Adipocyte (in vitro differentiated cells): ENCODE results near the gene ZNF554.
A peak's percentile ranks its signal among the peaks of the same experiment; 100 is the strongest.

ENCODE experiments used
- DNase-seq: peaks from one replicate; pipeline ENCODE4 v3.0.0-alpha.2; 2015; ENCODE audit warnings: low read depth
- H3K27me3 ChIP-seq: replicated peaks from 2 replicates; pipeline ENCODE4 v1.7.0; 2013; ENCODE audit warnings: mild to moderate bottlenecking, low read length, moderate library complexity; ENCODE audit not compliant: control insufficient read depth, insufficient read depth
- H3K36me3 ChIP-seq: 2 replicates; pipeline ENCODE4 v1.7.0; 2013; ENCODE audit warnings: low read length, mild to moderate bottlenecking, moderate library complexity; ENCODE audit not compliant: control insufficient read depth, insufficient read depth, severe bottlenecking
- H3K4me1 ChIP-seq: 2 replicates; pipeline ENCODE4 v1.7.0; 2013; ENCODE audit warnings: mild to moderate bottlenecking, low read length, moderate library complexity; ENCODE audit not compliant: control insufficient read depth, insufficient read depth
- H3K4me3 ChIP-seq: 2 replicates; pipeline ENCODE4 v1.7.0; 2013; ENCODE audit warnings: mild to moderate bottlenecking, low read length, moderate library complexity
- H3K9ac ChIP-seq: 2 replicates; pipeline ENCODE4 v1.7.0; 2013; ENCODE audit warnings: mild to moderate bottlenecking, low read length, moderate library complexity
- H3K9me3 ChIP-seq: 2 replicates; pipeline ENCODE4 v1.7.0; 2013; ENCODE audit warnings: mild to moderate bottlenecking, low read length, moderate library complexity; ENCODE audit not compliant: control insufficient read depth

Gene ZNF554

DNA sequence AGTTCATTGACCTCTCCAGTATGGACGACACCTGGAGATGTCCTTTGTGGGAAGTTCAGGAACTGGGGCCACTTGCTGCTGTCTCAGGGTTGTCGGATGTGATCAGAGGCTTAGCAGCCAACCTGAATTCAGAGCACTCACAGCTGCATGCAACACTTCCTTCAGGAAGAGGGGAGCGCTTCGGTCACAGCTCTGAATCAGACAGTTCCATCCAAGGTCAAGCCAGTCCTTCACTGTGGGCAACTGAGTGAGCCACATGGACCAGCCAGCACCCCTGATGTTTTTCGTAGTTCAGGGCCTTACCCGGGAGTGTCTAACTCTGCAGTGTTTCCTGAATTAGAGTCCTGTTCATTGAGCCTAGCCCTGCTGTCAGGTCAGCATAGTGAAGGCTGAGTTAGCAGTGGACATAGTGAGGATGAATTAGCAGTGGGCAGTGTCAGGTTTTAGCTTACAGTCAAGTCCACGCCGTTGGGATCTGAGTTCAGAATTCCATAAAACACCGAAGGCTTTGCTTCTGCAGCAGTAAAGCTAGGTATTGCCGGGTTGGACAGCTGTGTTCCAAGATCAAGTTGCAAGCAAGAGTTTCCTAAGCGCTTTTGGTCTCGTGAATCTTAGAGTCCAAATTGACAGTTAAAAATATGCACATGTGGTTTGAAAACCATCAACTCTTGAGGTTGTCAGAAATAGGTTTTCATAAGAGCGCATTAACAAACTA lies 26.7 kb downstream of the ZNF554 start:
- Histone ChIP-seq H3K27me3 (no peaks in the 10 kb centered on the region), H3K4me3 (no peak overlapping the region), H3K9ac (no peak overlapping the region), H3K36me3 (peaks cover 15% of the 10 kb centered on the region), H3K4me1 (peaks cover 6% of the 10 kb centered on the region), H3K9me3 (peaks cover 24% of the 10 kb centered on the region)
- no peak for DNase-seq

- Histone ChIP-seq H3K4me1 (peaks cover 1% of the 10 kb centered on the region), H3K9ac (no peak overlapping the region), H3K36me3 (peaks cover 27% of the 10 kb centered on the region), H3K4me3 (no peak overlapping the region), H3K27me3 (no peaks in the 10 kb centered on the region), H3K9me3 (peaks cover 35% of the 10 kb centered on the region)
- DNase-seq: no peak
Measured at GRCh38 chr19:2847507-2847906, 27.8 kb downstream of the ZNF554 start.

GRCh38 chr19:2848616-2849015 lies 28.9 kb downstream of the ZNF554 start:
- DNase-seq: peak; percentile 39
- Histone ChIP-seq H3K9me3 (peaks cover 46% of the 10 kb centered on the region), H3K36me3 (peaks cover 38% of the 10 kb centered on the region), H3K27me3 (no peaks in the 10 kb centered on the region), H3K4me1 (no peaks in the 10 kb centered on the region), H3K9ac (no peak overlapping the region), H3K4me3 (no peak overlapping the region)

DNA sequence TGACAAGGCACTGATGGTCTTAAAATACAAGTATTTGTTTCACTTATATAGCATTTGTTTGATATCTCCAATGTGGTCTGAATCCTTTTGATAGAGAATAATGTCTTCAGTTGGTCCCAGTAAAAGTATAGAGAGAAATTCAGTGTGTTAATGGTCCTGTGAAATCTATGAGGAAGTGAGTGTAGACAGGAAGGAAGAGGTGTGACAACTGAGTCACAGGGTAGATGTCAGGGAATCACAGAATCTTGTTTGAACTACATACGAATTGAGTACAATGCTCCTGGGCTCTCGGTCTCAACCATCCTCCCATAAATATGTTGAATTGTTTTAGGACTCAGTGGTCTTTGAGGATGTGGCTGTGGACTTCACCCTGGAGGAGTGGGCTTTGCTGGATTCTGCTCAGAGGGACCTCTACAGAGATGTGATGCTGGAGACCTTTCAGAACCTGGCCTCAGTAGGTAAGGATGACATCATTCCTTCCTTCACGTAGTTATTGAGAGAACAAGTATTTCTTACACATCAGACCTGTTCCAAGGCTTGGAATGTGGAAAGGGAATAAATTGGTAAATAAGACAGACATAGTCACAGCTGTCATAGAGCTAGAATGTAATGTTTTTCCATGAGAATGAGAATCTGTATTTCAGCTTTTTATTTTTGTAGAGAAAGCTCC lies 30.7 kb downstream of the ZNF554 start:
- no peak overlapping the region for H3K4me3 ChIP-seq
- H3K4me1 ChIP-seq: no peaks in the 10 kb centered on the region
- no peak overlapping the region for H3K9ac ChIP-seq
- H3K36me3 ChIP-seq: peaks cover 52% of the 10 kb centered on the region
- no peak for DNase-seq
- no peaks in the 10 kb centered on the region for H3K27me3 ChIP-seq
- peaks cover 64% of the 10 kb centered on the region for H3K9me3 ChIP-seq

GRCh38 chr19:2852598-2852997 lies 32.9 kb downstream of the ZNF554 start:
- DNase-seq: no peak
- Histone ChIP-seq H3K4me3 (peak overlapping the region; percentile 66), H3K27me3 (no peaks in the 10 kb centered on the region), H3K9ac (no peak overlapping the region), H3K9me3 (peaks cover 84% of the 10 kb centered on the region), H3K4me1 (no peaks in the 10 kb centered on the region), H3K36me3 (peaks cover 58% of the 10 kb centered on the region)

GRCh38 chr19:2853015-2853606 lies 33.4 kb downstream of the ZNF554 start:
- Histone ChIP-seq H3K27me3 (no peaks in the 10 kb centered on the region), H3K4me3 (peak overlapping the region; percentile 66), H3K9ac (no peak overlapping the region), H3K36me3 (peaks cover 58% of the 10 kb centered on the region), H3K9me3 (peaks cover 87% of the 10 kb centered on the region), H3K4me1 (no peaks in the 10 kb centered on the region)
- no peak for DNase-seq

GRCh38 chr19:2854849-2855248 lies 35.2 kb downstream of the ZNF554 start:
- peaks cover 58% of the 10 kb centered on the region for H3K36me3 ChIP-seq
- H3K9me3 ChIP-seq: peaks cover 89% of the 10 kb centered on the region
- peak overlapping the region; percentile 66 for H3K4me3 ChIP-seq

DNA sequence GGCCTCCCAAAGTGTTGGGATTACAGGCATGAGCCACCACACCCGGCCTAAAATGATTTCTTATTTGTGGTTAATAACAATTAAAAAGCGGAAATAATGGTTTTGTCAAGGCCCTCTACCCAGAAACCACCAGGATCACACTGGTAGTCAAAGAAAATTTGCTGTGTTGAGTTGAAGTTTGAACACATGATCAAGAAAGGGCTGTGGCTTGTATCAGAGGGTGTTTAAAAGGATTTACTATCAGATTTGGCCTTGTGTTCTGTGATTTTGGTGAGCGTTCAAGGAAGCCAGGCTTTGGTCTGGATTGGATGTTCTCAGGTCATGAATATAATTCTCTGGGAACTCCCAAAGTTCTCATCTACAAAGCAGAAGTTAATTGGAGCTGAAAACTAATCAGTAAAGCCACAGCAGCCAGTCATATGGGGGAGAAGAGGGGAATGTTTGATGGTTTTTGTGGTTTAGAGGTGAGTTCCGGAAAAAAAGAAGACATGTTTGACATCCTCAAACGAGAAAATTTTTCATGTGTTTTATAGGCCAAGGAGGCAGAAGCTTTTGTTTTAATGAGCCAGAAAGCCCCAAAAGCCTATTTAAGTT lies 36.9 kb downstream of the ZNF554 start:
- peaks cover 74% of the 10 kb centered on the region for H3K9me3 ChIP-seq
- H3K36me3 ChIP-seq: peaks cover 44% of the 10 kb centered on the region
- H3K9ac ChIP-seq: no peak overlapping the region
- no peaks in the 10 kb centered on the region for H3K27me3 ChIP-seq
- no peaks in the 10 kb centered on the region for H3K4me1 ChIP-seq
- no peak for DNase-seq
- no peak overlapping the region for H3K4me3 ChIP-seq

More at GRCh38 chr19:2854849-2855248, 35.2 kb downstream of the ZNF554 start:
- Histone ChIP-seq H3K4me1 (no peaks in the 10 kb centered on the region), H3K27me3 (no peaks in the 10 kb centered on the region), H3K9ac (no peak overlapping the region)
- no peak for DNase-seq

DNA sequence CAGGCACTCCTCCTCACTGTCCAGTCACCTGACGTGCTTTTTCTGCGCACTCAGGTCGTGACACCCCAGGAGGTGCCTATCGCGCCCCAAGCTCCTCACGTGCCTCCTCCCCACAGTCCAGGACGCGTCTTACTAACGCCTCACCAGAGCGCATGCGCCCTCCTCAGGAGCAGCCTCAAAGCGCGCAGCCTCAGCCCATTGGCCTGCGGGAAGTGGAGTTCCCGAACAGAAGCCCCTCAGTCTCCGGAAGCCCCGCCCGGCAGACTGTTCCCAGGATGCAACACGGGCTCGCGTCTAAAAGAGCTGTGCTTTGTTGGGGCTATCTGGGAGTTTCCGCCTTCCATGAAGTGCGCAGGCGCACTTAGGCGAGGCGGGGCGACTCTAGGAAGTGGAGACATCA lies 39.2 kb downstream of the ZNF554 start:
- peaks cover 21% of the 10 kb centered on the region for H3K36me3 ChIP-seq
- no peak overlapping the region for H3K4me3 ChIP-seq
- H3K9me3 ChIP-seq: peaks cover 52% of the 10 kb centered on the region

DNA sequence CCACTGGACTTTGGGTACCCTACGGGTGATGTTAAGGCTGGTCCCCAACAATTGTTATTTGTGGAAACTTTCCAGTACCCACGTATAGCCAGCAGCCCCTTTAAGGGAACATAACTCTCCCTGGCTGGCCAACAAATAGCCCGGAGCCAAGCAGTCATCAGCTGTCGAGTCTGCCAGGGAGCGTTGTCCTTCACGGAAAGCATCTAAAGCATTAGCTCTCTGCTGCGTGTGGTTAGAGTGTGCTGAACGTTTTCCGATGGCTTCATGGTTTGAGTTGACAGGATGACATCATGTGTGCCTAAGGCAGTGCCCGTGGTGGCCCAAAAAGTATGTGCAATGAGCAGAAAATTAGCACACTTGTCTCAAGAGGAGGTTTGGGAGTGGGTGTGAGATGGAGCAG lies 44.1 kb downstream of the ZNF554 start:
- no peak for DNase-seq

More for the DNA sequence above, 39.2 kb downstream of the ZNF554 start:
- H3K4me1 ChIP-seq: no peaks in the 10 kb centered on the region
- H3K27me3 ChIP-seq: no peaks in the 10 kb centered on the region
- H3K9ac ChIP-seq: no peak overlapping the region
- DNase-seq: no peak

More for the DNA sequence above, 44.1 kb downstream of the ZNF554 start:
- Histone ChIP-seq H3K36me3 (no peaks in the 10 kb centered on the region), H3K9ac (no peak overlapping the region), H3K4me3 (no peak overlapping the region), H3K27me3 (no peaks in the 10 kb centered on the region), H3K4me1 (no peaks in the 10 kb centered on the region), H3K9me3 (peaks cover 8% of the 10 kb centered on the region)
